Trophoblast cell (in vitro differentiated cells and primary cell): Measurements from ENCODE around the gene KCNQ2.

ENCODE experiments used
- DNase-seq, 2 donors: peaks; one replicate each; pipeline ENCODE4 v3.0.0-alpha.2; 2016
- H2AFZ ChIP-seq: 2 replicates; pipeline ENCODE4 v1.6.1; 2013; ENCODE audit warnings: low read length, moderate library complexity, mild to moderate bottlenecking; ENCODE audit not compliant: insufficient read depth, poor library complexity
- H2AK5ac ChIP-seq: 2 replicates; pipeline ENCODE4 v1.6.1; 2013; ENCODE audit warnings: mild to moderate bottlenecking, low read length
- H2BK120ac ChIP-seq: 2 replicates; pipeline ENCODE4 v1.6.1; 2013; ENCODE audit warnings: low read length, mild to moderate bottlenecking, moderate library complexity; ENCODE audit not compliant: insufficient read depth, poor library complexity
- H2BK12ac ChIP-seq: 2 replicates; pipeline ENCODE4 v1.6.1; 2013; ENCODE audit warnings: mild to moderate bottlenecking, low read length, moderate library complexity
- H2BK5ac ChIP-seq: 2 replicates; pipeline ENCODE4 v1.6.1; 2013; ENCODE audit warnings: low read length, low read depth, moderate library complexity, mild to moderate bottlenecking; ENCODE audit not compliant: poor library complexity
- H3K14ac ChIP-seq: 2 replicates; pipeline ENCODE4 v1.6.1; 2013; ENCODE audit warnings: mild to moderate bottlenecking, low read length
- H3K18ac ChIP-seq: 2 replicates; pipeline ENCODE4 v1.6.1; 2013; ENCODE audit warnings: mild to moderate bottlenecking, low read length
- H3K23ac ChIP-seq: 2 replicates; pipeline ENCODE4 v1.6.1; 2013; ENCODE audit warnings: low read length
- H3K27ac ChIP-seq: 2 replicates; pipeline ENCODE4 v1.5.1; 2013; ENCODE audit warnings: low read depth, mild to moderate bottlenecking, inconsistent platforms, low read length, moderate library complexity
- H3K27me3 ChIP-seq: 2 replicates; pipeline ENCODE4 v1.6.1; 2013; ENCODE audit warnings: inconsistent platforms, mild to moderate bottlenecking, low read length, moderate library complexity; ENCODE audit not compliant: insufficient read depth
- H3K36me3 ChIP-seq, 2 experiments: 1 replicate in 1 of 2; 2 replicates in 1 of 2; pipeline ENCODE4 v1.6.1; 2013; ENCODE audit warnings: low read length in 2 of 2, mild to moderate bottlenecking in 2 of 2, moderate library complexity in 1 of 2; ENCODE audit not compliant: insufficient read depth in 2 of 2, control insufficient read depth in 1 of 2
- H3K4ac ChIP-seq: 2 replicates; pipeline ENCODE4 v1.6.1; 2013; ENCODE audit warnings: low read depth, mild to moderate bottlenecking, low read length, moderate library complexity
- H3K4me1 ChIP-seq, 2 experiments: 1 replicate in 1 of 2; 2 replicates in 1 of 2; pipeline ENCODE4 v1.6.1; 2013; ENCODE audit warnings: low read length in 2 of 2, mild to moderate bottlenecking in 2 of 2, moderate library complexity in 1 of 2; ENCODE audit not compliant: insufficient read depth in 2 of 2, control insufficient read depth in 1 of 2
- H3K4me2 ChIP-seq: 2 replicates; pipeline ENCODE4 v1.6.1; 2013; ENCODE audit warnings: inconsistent platforms, mild to moderate bottlenecking, low read length, moderate library complexity
- H3K4me3 ChIP-seq: 2 replicates; pipeline ENCODE4 v1.5.1; 2013; ENCODE audit warnings: mild to moderate bottlenecking, low read depth, low read length, inconsistent platforms
- H3K79me1 ChIP-seq: one replicate; pipeline ENCODE4 v1.6.1; 2013; ENCODE audit warnings: low read length
- H3K79me2 ChIP-seq: 2 replicates; pipeline ENCODE4 v1.6.1; 2013; ENCODE audit warnings: low read length, mild to moderate bottlenecking; ENCODE audit not compliant: control insufficient read depth, insufficient read depth, poor library complexity
- H3K9ac ChIP-seq: 2 replicates; pipeline ENCODE4 v1.6.1; 2013; ENCODE audit warnings: mild to moderate bottlenecking, low read length
- H3K9me3 ChIP-seq: 2 replicates; pipeline ENCODE4 v1.6.1; 2013; ENCODE audit warnings: low read depth, mild to moderate bottlenecking, control low read depth, inconsistent platforms, low read length; ENCODE audit not compliant: insufficient read depth
- H4K12ac ChIP-seq: 2 replicates; pipeline ENCODE4 v1.6.1; 2013; ENCODE audit warnings: low read depth, mild to moderate bottlenecking, low read length, moderate library complexity
- H4K8ac ChIP-seq: 2 replicates; pipeline ENCODE4 v1.6.1; 2013; ENCODE audit warnings: low read depth, mild to moderate bottlenecking, low read length, moderate library complexity
- H4K91ac ChIP-seq: one replicate; pipeline ENCODE4 v1.6.1; 2013; ENCODE audit warnings: low read depth, mild to moderate bottlenecking, low read length, moderate library complexity
- WGBS: extraction: QIAGEN DNeasy Blood & Tissue Kit; methylation state at CpG from one replicate; pipeline ENCODE4 v1.1.7; 2013; ENCODE audit warnings: missing lambda C conversion rate; ENCODE audit not compliant: insufficient read length, insufficient coverage; ENCODE audit errors: extremely low coverage; 5-methylcytosine and 5-hydroxymethylcytosine counted together

Gene KCNQ2

GRCh38 chr20:63414720-63415430, 57.6 kb downstream of the KCNQ2 start:
- Histone ChIP-seq H2AFZ (no peak overlapping the region), H3K9me3 (no peaks in the 10 kb centered on the region), H3K18ac (no peak overlapping the region), H2BK12ac (no peak overlapping the region), H4K8ac (no peak overlapping the region), H3K79me1 (no peaks in the 10 kb centered on the region), H3K23ac (no peak overlapping the region), H2AK5ac (no peak overlapping the region), H3K9ac (no peak overlapping the region), H3K4me3 (no peak overlapping the region), H3K36me3 (no peaks in the 10 kb centered on the region), H2BK120ac (no peak overlapping the region), H2BK5ac (no peak overlapping the region), H3K27me3 (no peaks in the 10 kb centered on the region), H3K14ac (no peak overlapping the region), H3K27ac (no peak overlapping the region), H3K4ac (no peak overlapping the region), H3K4me2 (no peak overlapping the region), H3K4me1 (peaks cover 0 to 2% of the 10 kb centered on the region in 2 experiments), H4K12ac (no peak overlapping the region), H4K91ac (no peak overlapping the region), H3K79me2 (no peaks in the 10 kb centered on the region)
- DNase-seq: no peak
- no CpG with 5 or more reads among the region's 45 CpGs for whole genome bisulfite sequencing

- Histone ChIP-seq H2AK5ac (no peak overlapping the region), H3K27ac (no peak overlapping the region), H3K9ac (no peak overlapping the region), H3K4me2 (no peak overlapping the region), H4K91ac (no peak overlapping the region), H3K4ac (no peak overlapping the region), H3K4me1 (peaks cover 0 to 2% of the 10 kb centered on the region in 2 experiments), H3K18ac (no peak overlapping the region), H3K27me3 (no peaks in the 10 kb centered on the region), H3K14ac (no peak overlapping the region), H2AFZ (no peak overlapping the region), H3K4me3 (no peak overlapping the region), H3K23ac (no peak overlapping the region), H2BK5ac (no peak overlapping the region), H3K9me3 (peaks cover 2% of the 10 kb centered on the region), H4K12ac (no peak overlapping the region), H2BK120ac (no peak overlapping the region), H4K8ac (no peak overlapping the region), H3K79me1 (no peaks in the 10 kb centered on the region), H3K36me3 (no peaks in the 10 kb centered on the region), H2BK12ac (no peak overlapping the region), H3K79me2 (no peaks in the 10 kb centered on the region)
- no peak for DNase-seq
- WGBS: no CpG with 5 or more reads among the region's 33 CpGs
Observed at GRCh38 chr20:63413963-63414684, 58.3 kb downstream of the KCNQ2 start.

- H2AFZ ChIP-seq: no peak overlapping the region
- no peak overlapping the region for H3K14ac ChIP-seq
- no peak for DNase-seq
- no peak overlapping the region for H3K18ac ChIP-seq
- no peak overlapping the region for H3K4ac ChIP-seq
- H2BK12ac ChIP-seq: no peak overlapping the region
- H3K27ac ChIP-seq: no peak overlapping the region
- WGBS: no CpG with 5 or more reads among the region's 18 CpGs
- H4K8ac ChIP-seq: no peak overlapping the region
- peaks cover 0 to 2% of the 10 kb centered on the region in 2 experiments for H3K4me1 ChIP-seq
- no peak overlapping the region for H3K9ac ChIP-seq
- H3K9me3 ChIP-seq: peaks cover 2% of the 10 kb centered on the region
- no peak overlapping the region for H4K12ac ChIP-seq
- H2BK5ac ChIP-seq: no peak overlapping the region
- no peak overlapping the region for H4K91ac ChIP-seq
- no peaks in the 10 kb centered on the region for H3K36me3 ChIP-seq
- H3K79me2 ChIP-seq: no peaks in the 10 kb centered on the region
- no peaks in the 10 kb centered on the region for H3K79me1 ChIP-seq
- H3K27me3 ChIP-seq: no peaks in the 10 kb centered on the region
- no peak overlapping the region for H2BK120ac ChIP-seq
- H2AK5ac ChIP-seq: no peak overlapping the region
- no peak overlapping the region for H3K4me3 ChIP-seq
- no peak overlapping the region for H3K4me2 ChIP-seq
- H3K23ac ChIP-seq: no peak overlapping the region
Observed at GRCh38 chr20:63413323-63413722, 59.1 kb downstream of the KCNQ2 start.

- peaks cover 2% of the 10 kb centered on the region for H3K9me3 ChIP-seq
Observed at GRCh38 chr20:63412889-63413288, 59.6 kb downstream of the KCNQ2 start.

More at GRCh38 chr20:63412889-63413288, 59.6 kb downstream of the KCNQ2 start:
- Histone ChIP-seq H3K14ac (no peak overlapping the region), H3K9ac (no peak overlapping the region), H4K12ac (no peak overlapping the region), H3K27ac (no peak overlapping the region), H3K18ac (no peak overlapping the region), H4K8ac (no peak overlapping the region), H3K79me2 (no peaks in the 10 kb centered on the region), H3K79me1 (no peaks in the 10 kb centered on the region), H3K4me2 (no peak overlapping the region), H2AK5ac (no peak overlapping the region), H3K27me3 (no peaks in the 10 kb centered on the region), H2BK120ac (no peak overlapping the region), H2AFZ (no peak overlapping the region), H3K4me3 (no peak overlapping the region), H3K4ac (no peak overlapping the region), H3K23ac (no peak overlapping the region), H2BK12ac (no peak overlapping the region), H3K36me3 (no peaks in the 10 kb centered on the region), H4K91ac (no peak overlapping the region), H3K4me1 (peaks cover 0 to 2% of the 10 kb centered on the region in 2 experiments), H2BK5ac (no peak overlapping the region)
- no CpG with 5 or more reads among the region's 8 CpGs for WGBS
- DNase-seq: no peak
